ENCODE results near the gene EREG. TPM values are rescaled to one million over a fixed set of nuclear protein-coding genes. Genes with fewer than 3 reads are reported as not detected.

Gene EREG
- total RNA-seq: 0.05 TPM
- long read RNA-seq: 0 reads

GRCh38 chr4:74364652-74365491, at the start of gene EREG:
Gene EREG, plus strand, starts transcription at chr4:74365145. Its CDS starts 164 bp downstream, at chr4:74365309.
- intact Hi-C loops (cut with DNase I): no loop called here
- DNase-seq (ENCODE audit: low spot score): peak; percentile 77

GRCh38 chr4:74315376-74315775, 49.6 kb upstream of the EREG start:
- no peak for DNase-seq (ENCODE audit: low spot score)
- intact Hi-C loops (cut with DNase I): no loop called here

- DNase-seq (ENCODE audit: low spot score): no peak
- intact Hi-C loops (cut with DNase I): no loop called here
Measured at GRCh38 chr4:74316397-74316796, 48.5 kb upstream of the EREG start.

GRCh38 chr4:74317616-74318246, 47.2 kb upstream of the EREG start:
- intact Hi-C loops (cut with DNase I): no loop called here
- no peak for DNase-seq (ENCODE audit: low spot score)

- DNase-seq (ENCODE audit: low spot score): no peak
- intact Hi-C loops (cut with DNase I): no loop called here
Measured at GRCh38 chr4:74318276-74318675, 46.7 kb upstream of the EREG start.

DNA sequence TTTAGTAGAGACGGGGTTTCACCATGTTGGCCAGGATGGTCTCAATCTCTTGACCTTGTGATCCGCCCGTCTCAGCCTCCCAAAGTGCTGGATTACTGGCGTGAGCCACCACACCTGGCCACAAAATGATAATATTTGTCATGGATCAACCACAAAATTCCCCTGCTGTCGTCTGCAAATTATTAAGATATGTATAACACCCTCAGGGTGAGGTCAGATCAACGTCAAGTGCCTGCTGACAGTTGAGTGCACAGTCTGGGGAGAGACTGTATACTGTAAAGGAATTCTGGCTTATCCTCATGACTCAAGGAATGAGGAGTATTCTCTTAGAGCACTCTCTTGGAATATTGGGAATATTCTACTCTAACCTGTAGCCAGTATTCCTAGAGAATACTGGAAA, 45.5 kb upstream of the EREG start:
- intact Hi-C loops (cut with DNase I): no loop called here
- no peak for DNase-seq (ENCODE audit: low spot score)

- DNase-seq (ENCODE audit: low spot score): no peak
- intact Hi-C loops (cut with DNase I): loop anchor here (2.0 kb wide), 1 partner anchor 350 kb away; no protein-coding TSS in a partner anchor
Measured at GRCh38 chr4:74320559-74321118, 44.3 kb upstream of the EREG start.

GRCh38 chr4:74322301-74322700, 42.6 kb upstream of the EREG start:
- intact Hi-C loops (cut with DNase I): no loop called here
- DNase-seq (ENCODE audit: low spot score): no peak

- intact Hi-C loops (cut with DNase I): no loop called here
- no peak for DNase-seq (ENCODE audit: low spot score)
Measured at GRCh38 chr4:74323663-74324062, 41.3 kb upstream of the EREG start.

GRCh38 chr4:74324262-74324661, 40.7 kb upstream of the EREG start:
- DNase-seq (ENCODE audit: low spot score): no peak

GRCh38 chr4:74325886-74326285, 39.1 kb upstream of the EREG start:
- intact Hi-C loops (cut with DNase I): no loop called here

More at GRCh38 chr4:74324262-74324661, 40.7 kb upstream of the EREG start:
- intact Hi-C loops (cut with DNase I): no loop called here

DNA sequence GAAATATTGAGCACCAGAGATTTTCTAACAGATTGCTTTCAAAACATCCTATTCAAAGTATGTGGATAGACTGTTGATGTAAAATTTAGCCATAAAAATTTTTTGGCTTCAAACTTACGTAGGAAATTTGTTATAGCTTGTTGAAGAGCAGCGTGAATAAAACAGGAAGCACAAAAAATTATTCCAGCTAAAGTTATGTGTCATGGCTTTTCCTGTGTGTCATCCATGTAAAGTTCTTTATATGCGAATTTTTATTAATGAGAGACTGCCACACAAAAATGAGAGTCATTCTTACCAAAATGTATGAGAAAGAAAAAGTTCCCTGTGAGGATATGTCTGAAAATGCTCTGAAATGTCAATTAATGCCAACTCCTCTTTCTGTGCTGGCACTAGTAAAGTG, 37.2 kb upstream of the EREG start:
- intact Hi-C loops (cut with DNase I): no loop called here

More at GRCh38 chr4:74325886-74326285, 39.1 kb upstream of the EREG start:
- no peak for DNase-seq (ENCODE audit: low spot score)

DNA sequence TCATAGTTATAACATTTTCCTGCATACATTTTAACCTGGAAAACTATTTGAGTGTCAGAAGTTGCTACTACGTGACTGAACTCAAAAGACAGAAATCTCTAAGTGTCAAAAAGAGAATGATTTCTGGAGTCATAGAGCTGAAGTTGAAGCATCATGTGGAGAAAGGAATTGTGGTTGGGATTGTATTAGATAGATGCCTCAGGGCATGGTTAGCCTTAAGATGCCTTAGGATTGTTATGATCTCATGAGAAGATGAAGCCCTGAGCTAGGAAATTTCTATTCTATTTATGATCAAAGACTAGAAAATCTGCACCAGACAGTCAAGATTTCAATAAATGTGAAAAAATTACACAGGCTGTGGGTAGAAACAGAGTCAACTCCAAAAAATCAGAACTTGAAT, 36.4 kb upstream of the EREG start:
- DNase-seq (ENCODE audit: low spot score): no peak
- intact Hi-C loops (cut with DNase I): no loop called here

More for the DNA sequence above, 37.2 kb upstream of the EREG start:
- no peak for DNase-seq (ENCODE audit: low spot score)

- intact Hi-C loops (cut with DNase I): no loop called here
- no peak for DNase-seq (ENCODE audit: low spot score)
Measured at GRCh38 chr4:74329307-74329706, 35.6 kb upstream of the EREG start.

DNA sequence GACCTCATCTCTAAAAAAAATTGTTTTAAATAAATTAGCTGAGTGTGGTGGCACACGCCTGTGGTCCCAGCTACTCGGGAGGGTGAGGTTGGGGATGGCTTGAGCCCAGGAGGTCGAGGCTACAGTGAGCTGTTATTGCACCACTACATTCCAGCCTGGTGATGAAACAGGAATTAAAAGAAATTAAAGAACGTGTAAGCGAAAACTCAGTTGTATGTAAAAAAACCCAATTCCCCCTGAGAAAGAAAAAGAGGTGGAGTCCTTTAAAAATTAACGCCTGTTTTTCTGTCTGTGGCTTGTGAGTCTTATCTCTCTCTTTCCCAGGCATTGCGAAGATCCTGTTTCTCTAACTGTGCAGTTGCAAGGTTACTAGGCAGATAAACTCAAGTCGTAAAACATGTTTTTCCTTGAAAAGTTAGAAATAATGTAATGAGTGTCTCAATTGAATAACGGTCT, 34.6 kb upstream of the EREG start:
- intact Hi-C loops (cut with DNase I): no loop called here
- no peak for DNase-seq (ENCODE audit: low spot score)

DNA sequence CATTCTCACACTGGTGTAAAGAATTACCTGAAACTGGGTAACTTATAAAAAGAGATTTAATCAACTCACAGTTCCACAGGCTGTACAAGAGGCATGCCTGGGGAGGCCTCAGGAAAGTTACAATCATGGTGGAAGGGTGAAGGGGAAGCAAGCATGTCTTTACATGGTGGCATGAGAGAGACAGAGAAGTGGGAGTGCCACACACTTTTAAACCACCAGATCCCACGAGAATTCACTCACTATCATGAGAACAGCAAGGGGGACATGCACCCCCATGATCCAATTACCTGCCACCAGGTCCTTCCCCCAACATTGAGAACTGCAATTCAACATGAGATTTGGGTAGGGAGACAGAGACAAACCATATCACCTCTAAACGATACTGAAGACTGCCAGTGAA, 33.7 kb upstream of the EREG start:
- no peak for DNase-seq (ENCODE audit: low spot score)
- intact Hi-C loops (cut with DNase I): no loop called here

GRCh38 chr4:74331944-74332343, 33.0 kb upstream of the EREG start:
- DNase-seq (ENCODE audit: low spot score): no peak
- intact Hi-C loops (cut with DNase I): no loop called here

DNA sequence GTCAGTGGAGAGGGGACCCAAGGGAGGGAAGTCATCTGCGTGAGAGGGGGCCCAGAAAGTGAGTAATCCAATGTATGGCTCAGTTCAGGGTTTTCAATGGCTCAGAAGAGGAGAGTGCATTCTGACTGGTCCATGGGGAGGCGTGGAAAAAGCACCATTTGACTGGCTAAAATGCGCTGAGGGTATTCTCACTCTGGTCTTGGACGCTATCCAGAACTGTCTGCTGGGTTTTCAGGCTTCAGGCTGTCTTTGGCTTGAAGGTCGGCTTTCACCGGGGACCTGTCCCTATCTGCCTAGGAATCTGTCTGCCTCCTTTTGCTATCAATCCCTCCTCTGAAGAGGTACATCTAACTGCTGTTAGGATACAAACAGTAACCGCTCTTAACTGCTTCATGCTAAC, 30.3 kb upstream of the EREG start:
- intact Hi-C loops (cut with DNase I): no loop called here
- no peak for DNase-seq (ENCODE audit: low spot score)

GRCh38 chr4:74335341-74336021, 29.5 kb upstream of the EREG start:
- DNase-seq (ENCODE audit: low spot score): no peak
- intact Hi-C loops (cut with DNase I): no loop called here

DNA sequence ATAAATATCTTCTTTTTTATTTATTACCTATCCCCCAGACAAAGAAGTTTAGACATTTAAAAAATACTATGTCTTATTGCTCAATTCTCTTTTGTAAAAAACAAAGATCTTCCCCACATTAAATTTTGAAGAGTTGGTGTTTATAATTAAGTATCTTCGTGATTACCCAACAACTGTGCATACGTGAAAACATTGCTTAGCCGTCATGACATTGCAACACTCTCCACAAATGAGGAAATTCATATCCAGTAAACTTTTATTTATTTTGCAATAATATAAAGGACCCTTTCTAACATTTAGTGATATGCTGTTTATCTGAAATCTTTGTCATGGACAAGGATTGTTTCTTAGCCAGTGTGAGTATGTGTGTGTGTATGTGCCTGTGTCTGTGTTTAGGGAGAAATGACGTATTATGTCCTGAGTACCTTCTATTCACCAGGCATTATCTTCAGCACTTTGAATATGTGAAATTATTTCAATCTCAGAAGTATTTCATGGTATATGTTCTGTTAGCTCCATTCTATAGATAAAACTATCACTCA, 26.1 kb upstream of the EREG start:
- no peak for DNase-seq (ENCODE audit: low spot score)
- intact Hi-C loops (cut with DNase I): no loop called here

All from cardiac septum (tissue), 1 donor.